HepG2 (cell line): ENCODE data around the gene AJUBA. TPM values are rescaled to one million over a fixed set of nuclear protein-coding genes. Genes with fewer than 3 reads are reported as not detected.

Source experiments
- ARID4A ChIP-seq: sonication (generic); formaldehyde crosslinking; IDR thresholded peaks from 2 replicates; pipeline ENCODE4 v1.5.0; 2020; ENCODE audit warnings: mild to moderate bottlenecking, missing genetic modification reagents, borderline replicate concordance
- ESRRA ChIP-seq: sonication (generic); formaldehyde crosslinking; IDR thresholded peaks from 2 replicates; pipeline ENCODE4 v1.5.1; 2020; ENCODE audit warnings: mild to moderate bottlenecking, low read depth, missing genetic modification reagents
- GTF2F1 ChIP-seq: fragments of 150-350 bp; IDR thresholded peaks from 2 replicates; pipeline ENCODE4 v1.6.1; 2014; ENCODE audit warnings: low read length
- HNF1A ChIP-seq, 2 experiments: sonication (generic) in 1 of 2; formaldehyde crosslinking in 1 of 2; IDR thresholded peaks; 2 replicates each; pipeline versions ENCODE4 v1.4.0 to v1.6.1; 2016 to 2020; ENCODE audit warnings: borderline replicate concordance in 1 of 2, low read depth in 1 of 2, mild to moderate bottlenecking in 1 of 2, missing genetic modification reagents in 1 of 2
- HOXA9 ChIP-seq: sonication (generic); formaldehyde crosslinking; IDR thresholded peaks from 2 replicates; pipeline ENCODE4 v1.8.1; 2022; ENCODE audit warnings: missing genetic modification reagents, mild to moderate bottlenecking, moderate library complexity, borderline replicate concordance
- JDP2 ChIP-seq: sonication (generic); formaldehyde crosslinking; IDR thresholded peaks from 2 replicates; pipeline ENCODE4 v1.8.1; 2022; ENCODE audit warnings: missing genetic modification reagents, borderline replicate concordance
- SETDB1 ChIP-seq: sonication (generic); formaldehyde crosslinking; IDR thresholded peaks from 2 replicates; pipeline ENCODE4 v1.5.1; 2020; ENCODE audit warnings: missing genetic modification reagents, mild to moderate bottlenecking, borderline replicate concordance
- SNAPC2 ChIP-seq: sonication (generic); formaldehyde crosslinking; IDR thresholded peaks from 2 replicates; pipeline ENCODE4 v1.8.1; 2022; ENCODE audit warnings: mild to moderate bottlenecking, missing genetic modification reagents
- TEAD2 ChIP-seq: sonication (generic); formaldehyde crosslinking; IDR thresholded peaks from 2 replicates; pipeline ENCODE4 v1.9.0; 2021; ENCODE audit warnings: missing genetic modification reagents
- ZBTB39 ChIP-seq: sonication (generic); formaldehyde crosslinking; IDR thresholded peaks from 2 replicates; pipeline ENCODE4 v1.5.0; 2020; ENCODE audit warnings: missing genetic modification reagents
- ZNF770 ChIP-seq: sonication (generic); formaldehyde crosslinking; IDR thresholded peaks from 2 replicates; pipeline ENCODE4 v1.5.0; 2020; ENCODE audit warnings: mild to moderate bottlenecking, missing genetic modification reagents
- ZNF773 ChIP-seq: sonication (generic); formaldehyde crosslinking; IDR thresholded peaks from 2 replicates; pipeline ENCODE4 v1.4.0; 2020; ENCODE audit warnings: missing genetic modification reagents, borderline replicate concordance
- ZSCAN20 ChIP-seq: sonication (generic); formaldehyde crosslinking; IDR thresholded peaks from 2 replicates; pipeline ENCODE4 v1.4.0; 2020; ENCODE audit warnings: missing genetic modification reagents, mild to moderate bottlenecking, borderline replicate concordance
- polyA plus RNA-seq, 8 experiments: library from polyadenylated mRNA; depleted of rRNA in 3 of 8; stranded (reverse) in 7 of 8; unstranded in 1 of 8; fragments of >200 nt; fragmentation: Illumina TruSeq in 4 of 8; extraction: Trizol in 4 of 8; gene quantifications; 2 replicates each; pipeline versions ENCODE4 v1.2.1 to v1.2.3, GENCODE V29; 2011 to 2016; ENCODE audit warnings: low read depth in 4 of 8, missing spikeins in 1 of 8, mixed read lengths in 1 of 8; ENCODE audit not compliant: insufficient read depth in 1 of 8
- total RNA-seq, 5 experiments: library from RNA; depleted of rRNA; stranded (reverse); fragments of >200 nt; fragmentation: Illumina TruSeq; extraction: Trizol; gene quantifications; 2 replicates each; pipeline ENCODE4 v1.2.3, GENCODE V29; 2016; ENCODE audit warnings: low read depth in 1 of 5

AJUBA gene
- total and polyA plus RNA-seq, 2 of the 13 experiments (the other 11 are each of a cell fraction or from before 2014, with no cell fraction given), result 157 to 241 TPM

- TF ChIP-seq ZBTB39 (CRISPR knock-in tag), result peak; percentile 31; the same call in 1 of the 2 replicates
- peak; percentile 42; the same call in 1 of the 2 replicates for TF ChIP-seq SNAPC2 (CRISPR knock-in tag)
- peak; percentile 74 for TF ChIP-seq ZSCAN20 (CRISPR knock-in tag)
- TF ChIP-seq HNF1A (IDR thresholded peaks at IDR 0.05; ENCODE audit: low read depth), result peak; percentile 85
- peak; percentile 86 for TF ChIP-seq HNF1A (CRISPR knock-in tag; IDR thresholded peaks at IDR 0.05; ENCODE audit: borderline replicate concordance)
- peak; percentile 98 for TF ChIP-seq ARID4A (CRISPR knock-in tag)
- no peak for TF ChIP-seq SETDB1
- peak; percentile 67 for TF ChIP-seq ZNF770 (CRISPR knock-in tag)
- peak; percentile 94; the same call in 1 of the 2 replicates for TF ChIP-seq HOXA9
- peak; percentile 39; the same call in 1 of the 2 replicates for TF ChIP-seq TEAD2 (CRISPR knock-in tag)
- peak; percentile 58; the same call in 1 of the 2 replicates for TF ChIP-seq JDP2 (CRISPR knock-in tag)
- peak; percentile 93; the same call in 1 of the 2 replicates for TF ChIP-seq ZNF773 (CRISPR knock-in tag)
- TF ChIP-seq ESRRA (CRISPR knock-in tag), result peak; percentile 72; the same call in 1 of the 2 replicates
- peak; percentile 78; the same call in 1 of the 2 replicates for TF ChIP-seq GTF2F1
Measured at GRCh38 chr14:22929104-22929960, 53.0 kb downstream of the AJUBA start, which contains the start of gene PRMT5 (continued).
